ENCODE data around the gene NHEJ1.

NHEJ1 gene

GRCh38 chr2:219119422-219120043 lies 41.1 kb downstream of the NHEJ1 start:
- Mint-ChIP-seq H3K27ac (no peak overlapping the region), H3K27me3 (ENCODE audit: low read depth) (peaks cover 6% of the 10 kb centered on the region), H3K9me3 (no peaks in the 10 kb centered on the region), H3K4me3 (no peak overlapping the region), H3K4me1 (peaks cover 3% of the 10 kb centered on the region), H3K36me3 (ENCODE audit: low read depth) (no peaks in the 10 kb centered on the region)
- TF ChIP-seq CTCF (IDR thresholded peaks at IDR 0.05; ENCODE audit: unreplicated experiment in 3 of 3): peak; percentile 69 to 77 (median 74)

- Mint-ChIP-seq H3K4me3 (no peak overlapping the region), H3K27me3 (ENCODE audit: low read depth) (peaks cover 6% of the 10 kb centered on the region), H3K9me3 (no peaks in the 10 kb centered on the region), H3K27ac (no peak overlapping the region), H3K4me1 (no peaks in the 10 kb centered on the region), H3K36me3 (ENCODE audit: low read depth) (no peaks in the 10 kb centered on the region)
- TF ChIP-seq CTCF (IDR thresholded peaks at IDR 0.05; ENCODE audit: unreplicated experiment in 3 of 3): no peak
These were observed 42.1 kb downstream of the NHEJ1 start for GRCh38 chr2:219118504-219118903.

GRCh38 chr2:219116776-219117646 lies 43.6 kb downstream of the NHEJ1 start:
- no peaks in the 10 kb centered on the region for H3K4me1 Mint-ChIP-seq
- H3K27me3 Mint-ChIP-seq (ENCODE audit: low read depth): peaks cover 6% of the 10 kb centered on the region
- H3K4me3 Mint-ChIP-seq: no peak overlapping the region
- H3K9me3 Mint-ChIP-seq: no peaks in the 10 kb centered on the region
- H3K36me3 Mint-ChIP-seq (ENCODE audit: low read depth): no peaks in the 10 kb centered on the region
- no peak for TF ChIP-seq CTCF (IDR thresholded peaks at IDR 0.05; ENCODE audit: unreplicated experiment in 3 of 3)
- no peak overlapping the region for H3K27ac Mint-ChIP-seq

- no peak for TF ChIP-seq CTCF (IDR thresholded peaks at IDR 0.05; ENCODE audit: unreplicated experiment in 3 of 3)
- H3K36me3 Mint-ChIP-seq (ENCODE audit: low read depth): no peaks in the 10 kb centered on the region
- H3K27me3 Mint-ChIP-seq (ENCODE audit: low read depth): peaks cover 12% of the 10 kb centered on the region
- H3K4me3 Mint-ChIP-seq: no peak overlapping the region
- H3K4me1 Mint-ChIP-seq: peaks cover 5% of the 10 kb centered on the region
- H3K9me3 Mint-ChIP-seq: no peaks in the 10 kb centered on the region
- H3K27ac Mint-ChIP-seq: no peak overlapping the region
These were observed 47.8 kb downstream of the NHEJ1 start for GRCh38 chr2:219112651-219113338.

- Mint-ChIP-seq H3K4me1 (peaks cover 5% of the 10 kb centered on the region), H3K4me3 (no peak overlapping the region), H3K36me3 (ENCODE audit: low read depth) (no peaks in the 10 kb centered on the region), H3K27me3 (ENCODE audit: low read depth) (peaks cover 8% of the 10 kb centered on the region), H3K27ac (no peak overlapping the region), H3K9me3 (no peaks in the 10 kb centered on the region)
- TF ChIP-seq CTCF (IDR thresholded peaks at IDR 0.05; ENCODE audit: unreplicated experiment in 3 of 3): no peak
These were observed 48.6 kb downstream of the NHEJ1 start for GRCh38 chr2:219112062-219112406.
